Ascending aorta (tissue), 2 donors: ENCODE results near the gene METTL27. TPM values are rescaled to one million over a fixed set of nuclear protein-coding genes. Genes with fewer than 3 reads are reported as not detected.

Experiments used
- DNase-seq, 2 donors: peaks; one replicate each; pipeline ENCODE4 v3.0.0-alpha.2; 2019; ENCODE audit warnings: low spot score in 2 of 2
- H3K27ac ChIP-seq, 2 donors: fragments of 200-600 bp; sonication (generic); one replicate each; pipeline ENCODE4 v1.5.1; 2016 to 2017; ENCODE audit warnings: mild to moderate bottlenecking in 1 of 2
- H3K27me3 ChIP-seq: fragments of 200-600 bp; sonication (generic); one replicate; pipeline ENCODE4 v1.5.1; 2017
- H3K36me3 ChIP-seq, 2 donors: fragments of 200-600 bp; sonication (generic); one replicate each; pipeline ENCODE4 v1.5.1; 2016
- H3K4me1 ChIP-seq, 2 donors: fragments of 200-600 bp; sonication (generic); one replicate each; pipeline ENCODE4 v1.5.1; 2016 to 2017; ENCODE audit warnings: mild to moderate bottlenecking in 1 of 2
- H3K4me3 ChIP-seq, 2 donors: fragments of 200-600 bp; sonication (generic); one replicate each; pipeline ENCODE4 v1.5.1; 2016 to 2017; ENCODE audit warnings: mild to moderate bottlenecking in 1 of 2
- H3K9me3 ChIP-seq, 2 donors: fragments of 200-600 bp; sonication (generic); one replicate each; pipeline ENCODE4 v1.5.1; 2016
- intact Hi-C: fragments of 100-400 bp; cut with DNase I; formaldehyde crosslinking; loops from one replicate; pipeline ENCODE4 v1.15.1; 2023
- total RNA-seq: library from RNA; depleted of rRNA; stranded (reverse); fragments of >200 nt; gene quantifications from one replicate; pipeline ENCODE4 v1.1.0, GENCODE V29; 2016
- TF ChIP-seq, protein P1 (sequence below), 3 experiments: fragments of 200-600 bp in 2 of 3; fragments of 450-650 bp in 1 of 3; sonication (generic) in 2 of 3; IDR thresholded peaks; one replicate each; pipeline ENCODE4 v1.5.1; 2016 to 2019; ENCODE audit warnings: antibody characterized with exemption in 3 of 3, mild to moderate bottlenecking in 1 of 3, moderate library complexity in 1 of 3

Gene METTL27, protein sequence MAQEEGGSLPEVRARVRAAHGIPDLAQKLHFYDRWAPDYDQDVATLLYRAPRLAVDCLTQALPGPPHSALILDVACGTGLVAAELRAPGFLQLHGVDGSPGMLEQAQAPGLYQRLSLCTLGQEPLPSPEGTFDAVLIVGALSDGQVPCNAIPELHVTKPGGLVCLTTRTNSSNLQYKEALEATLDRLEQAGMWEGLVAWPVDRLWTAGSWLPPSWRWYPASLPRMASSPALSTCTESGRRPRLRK
- not detected for total RNA-seq

DNA sequence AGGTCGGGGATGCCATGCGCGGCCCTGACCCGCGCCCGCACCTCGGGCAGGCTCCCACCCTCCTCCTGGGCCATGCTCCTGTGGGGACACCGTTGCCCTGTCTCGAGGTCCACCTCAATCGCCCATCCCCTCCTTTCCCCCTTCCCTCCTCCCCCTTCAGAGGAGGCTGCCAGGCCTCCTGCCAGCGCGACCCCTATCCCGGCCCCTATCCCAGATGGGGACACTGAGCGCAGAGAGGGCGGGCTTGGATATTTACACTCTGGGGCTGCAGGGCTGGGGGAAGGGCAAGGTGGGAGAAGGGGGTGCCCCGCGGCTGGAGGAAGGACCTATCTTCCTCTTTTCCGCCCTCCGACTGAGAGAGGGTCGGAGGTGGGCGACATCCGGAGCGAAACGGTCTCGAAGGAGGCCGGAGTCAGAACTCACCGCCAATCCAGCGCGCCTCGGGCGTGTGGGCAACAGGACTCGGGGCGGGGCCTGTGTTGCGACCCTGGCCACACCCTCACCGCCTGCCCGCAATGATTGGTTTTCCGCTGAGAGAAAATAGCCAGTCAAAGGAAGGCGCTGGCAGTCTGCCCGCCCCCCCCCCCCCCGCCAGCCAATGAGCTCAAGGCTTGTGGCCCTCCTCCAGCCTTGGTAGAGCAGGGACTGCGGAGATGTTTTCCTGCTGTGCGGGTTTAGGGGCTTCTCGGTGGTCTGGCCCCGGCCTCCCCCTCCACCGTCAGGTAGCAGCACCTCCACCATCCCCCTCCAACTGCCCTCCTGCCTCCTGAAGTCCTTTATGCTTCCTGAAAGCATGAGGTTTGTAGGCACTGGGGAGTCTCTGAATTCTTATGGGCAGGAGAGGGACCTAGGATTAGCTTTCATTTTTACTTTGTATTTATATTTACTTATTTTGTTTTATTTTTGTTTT is at the start of gene METTL27:
TSS of gene METTL27 (minus strand) at position 450 of the 910 bp plus-strand sequence. CDS start at position 74, 376 bp downstream.
- DNase-seq = peak; percentile 85 to 97
- intact Hi-C loops = loop anchor here (1.0 kb wide), 1 partner anchor 9 kb away; no protein-coding TSS in a partner anchor
- TF ChIP-seq, protein P1, sequence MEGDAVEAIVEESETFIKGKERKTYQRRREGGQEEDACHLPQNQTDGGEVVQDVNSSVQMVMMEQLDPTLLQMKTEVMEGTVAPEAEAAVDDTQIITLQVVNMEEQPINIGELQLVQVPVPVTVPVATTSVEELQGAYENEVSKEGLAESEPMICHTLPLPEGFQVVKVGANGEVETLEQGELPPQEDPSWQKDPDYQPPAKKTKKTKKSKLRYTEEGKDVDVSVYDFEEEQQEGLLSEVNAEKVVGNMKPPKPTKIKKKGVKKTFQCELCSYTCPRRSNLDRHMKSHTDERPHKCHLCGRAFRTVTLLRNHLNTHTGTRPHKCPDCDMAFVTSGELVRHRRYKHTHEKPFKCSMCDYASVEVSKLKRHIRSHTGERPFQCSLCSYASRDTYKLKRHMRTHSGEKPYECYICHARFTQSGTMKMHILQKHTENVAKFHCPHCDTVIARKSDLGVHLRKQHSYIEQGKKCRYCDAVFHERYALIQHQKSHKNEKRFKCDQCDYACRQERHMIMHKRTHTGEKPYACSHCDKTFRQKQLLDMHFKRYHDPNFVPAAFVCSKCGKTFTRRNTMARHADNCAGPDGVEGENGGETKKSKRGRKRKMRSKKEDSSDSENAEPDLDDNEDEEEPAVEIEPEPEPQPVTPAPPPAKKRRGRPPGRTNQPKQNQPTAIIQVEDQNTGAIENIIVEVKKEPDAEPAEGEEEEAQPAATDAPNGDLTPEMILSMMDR (IDR thresholded peaks at IDR 0.05) = no peak
- Histone ChIP-seq H3K27me3 (no peaks in the 10 kb centered on the region), H3K4me1 (peaks cover 0 to 5% of the 10 kb centered on the region in 2 donors), H3K36me3 (no peaks in the 10 kb centered on the region), H3K9me3 (no peaks in the 10 kb centered on the region), H3K4me3 (peak within 1 kb of the TSS; percentile 66 to 89), H3K27ac (peak within 1 kb of the TSS; percentile 54 to 68)

DNA sequence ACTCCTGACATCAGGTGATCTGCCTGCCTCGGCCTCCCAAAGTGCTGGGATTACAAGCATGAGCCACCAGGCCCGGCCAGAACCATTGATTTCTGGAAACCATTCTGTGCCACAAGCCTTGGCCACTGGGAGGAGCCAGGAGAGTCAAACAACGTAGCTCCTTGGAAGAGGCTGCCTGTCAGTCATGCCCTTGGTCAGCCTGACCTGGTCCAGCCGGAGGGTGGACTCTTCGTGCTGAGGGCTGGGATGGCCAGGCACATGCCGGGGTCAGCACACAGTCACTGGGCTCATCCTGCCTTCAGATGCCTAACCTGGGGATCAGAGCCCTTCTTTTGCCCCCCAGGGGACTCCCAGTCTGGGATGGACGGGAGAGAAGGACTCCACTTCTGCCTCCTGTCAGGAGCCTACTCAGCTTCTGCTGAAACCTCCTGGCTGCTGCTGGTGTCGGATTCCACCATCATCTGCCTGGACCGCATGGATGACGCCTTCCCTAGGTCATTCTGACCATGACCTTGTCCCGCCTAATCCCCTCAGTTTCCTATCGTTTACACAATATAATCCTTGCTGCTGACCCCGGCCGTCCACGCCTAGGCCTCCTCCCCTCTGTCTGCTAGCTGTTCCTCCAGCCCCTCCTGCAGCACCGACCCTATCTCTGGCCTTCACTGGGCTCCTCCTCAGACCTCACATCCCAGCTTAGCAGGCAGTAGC is 49.0 kb upstream of the METTL27 start:
- Histone ChIP-seq H3K4me1 (peaks cover 18 to 46% of the 10 kb centered on the region in 2 donors), H3K36me3 (no peaks in the 10 kb centered on the region), H3K27ac (peak overlapping the region; percentile 93 to 97), H3K4me3 (no peak overlapping the region), H3K27me3 (no peaks in the 10 kb centered on the region), H3K9me3 (no peaks in the 10 kb centered on the region)
- intact Hi-C loops = no loop called here
- TF ChIP-seq, protein P1 (IDR thresholded peaks at IDR 0.05) = peak in 1 of 3 experiments; percentile 13
- DNase-seq = peak in 1 of 2 donors; percentile 77

DNA sequence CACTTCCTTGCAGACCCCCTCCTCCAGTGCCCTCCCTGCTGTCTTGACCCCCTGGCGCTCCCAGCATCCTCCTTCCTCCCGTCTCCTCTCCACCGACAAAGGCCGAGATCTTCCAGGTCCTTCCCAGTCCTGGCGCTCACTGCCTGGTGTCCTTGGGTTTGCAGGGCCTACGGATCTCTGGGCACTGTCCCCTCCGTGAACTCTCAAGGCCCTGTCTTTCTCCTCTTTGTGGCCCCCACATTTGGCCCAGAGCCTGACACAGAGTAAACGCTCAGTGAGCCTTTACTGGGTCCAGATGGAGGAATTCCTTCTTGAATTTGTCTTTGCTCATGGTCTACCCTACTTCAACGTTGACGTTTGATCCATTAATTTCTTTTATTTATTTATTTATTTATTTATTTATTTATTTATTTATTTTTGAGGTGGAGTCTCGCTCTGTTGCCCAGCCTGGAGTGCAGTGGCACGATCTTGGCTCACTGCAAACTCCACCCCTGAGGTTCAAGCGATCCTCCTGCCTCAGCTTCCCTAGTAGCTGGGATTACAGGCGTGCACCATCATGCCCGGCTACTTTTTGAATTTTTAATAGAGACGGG is 48.3 kb upstream of the METTL27 start:
- no peaks in the 10 kb centered on the region for H3K36me3 ChIP-seq
- no peaks in the 10 kb centered on the region for H3K27me3 ChIP-seq
- intact Hi-C loops = no loop called here
- no peaks in the 10 kb centered on the region for H3K9me3 ChIP-seq
- peak overlapping the region; percentile 93 to 97 for H3K27ac ChIP-seq
- TF ChIP-seq, protein P1 (IDR thresholded peaks at IDR 0.05) = no peak
- peak in 1 of 2 donors; percentile 63 for DNase-seq
- no peak overlapping the region for H3K4me3 ChIP-seq
- peaks cover 21 to 44% of the 10 kb centered on the region in 2 donors for H3K4me1 ChIP-seq

DNA sequence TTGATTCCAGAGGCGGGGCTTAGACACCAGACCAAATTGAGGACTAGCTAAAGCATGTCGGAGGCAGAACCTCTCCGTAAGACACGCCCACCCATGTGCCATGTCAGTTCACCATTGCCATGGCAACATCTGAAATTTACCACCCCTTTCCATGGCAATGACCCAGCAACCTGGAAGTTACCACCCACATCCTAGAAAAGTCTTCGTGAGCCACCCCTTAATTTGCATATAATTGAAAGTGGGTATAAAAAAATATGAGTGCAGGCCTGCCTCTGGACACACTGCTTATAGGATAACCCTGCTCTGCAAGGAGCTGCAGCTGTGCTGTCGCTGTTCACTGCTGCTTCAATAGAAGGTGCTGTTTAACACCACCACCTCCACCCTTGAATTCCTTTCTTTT is 46.6 kb upstream of the METTL27 start:
- Histone ChIP-seq H3K4me3 (no peak overlapping the region), H3K36me3 (no peaks in the 10 kb centered on the region), H3K27ac (peak overlapping the region; percentile 85 to 97), H3K4me1 (peaks cover 21 to 33% of the 10 kb centered on the region in 2 donors), H3K9me3 (no peaks in the 10 kb centered on the region), H3K27me3 (no peaks in the 10 kb centered on the region)
- TF ChIP-seq, protein P1 (IDR thresholded peaks at IDR 0.05) = no peak
- DNase-seq = no peak
- intact Hi-C loops = no loop called here

DNA sequence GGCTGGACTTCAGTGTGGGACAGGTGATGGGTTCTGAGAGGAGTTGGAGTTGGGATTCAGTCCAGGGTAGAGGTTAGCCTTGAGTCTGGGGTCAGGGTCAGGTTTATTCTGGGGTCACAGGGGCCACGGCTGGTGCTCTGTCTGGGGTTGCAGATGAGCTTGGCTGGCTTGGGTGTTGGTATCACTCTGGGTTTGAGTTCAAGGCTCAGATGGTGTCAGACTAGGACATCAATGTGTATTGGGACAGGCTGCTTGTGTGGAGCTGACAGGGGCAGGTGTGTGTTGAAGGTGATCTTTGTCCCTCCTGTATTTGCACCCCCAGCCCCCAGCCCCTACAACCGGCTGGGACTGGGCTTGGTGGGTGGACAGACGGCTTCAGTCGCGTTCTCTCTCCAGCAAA is 45.4 kb upstream of the METTL27 start:
- intact Hi-C loops = no loop called here
- peaks cover 11 to 21% of the 10 kb centered on the region in 2 donors for H3K4me1 ChIP-seq

More for the DNA sequence above, 45.4 kb upstream of the METTL27 start:
- TF ChIP-seq, protein P1 (IDR thresholded peaks at IDR 0.05) = no peak
- Histone ChIP-seq H3K36me3 (no peaks in the 10 kb centered on the region), H3K27ac (peak overlapping the region; percentile 85 to 92), H3K4me3 (no peak overlapping the region), H3K9me3 (no peaks in the 10 kb centered on the region), H3K27me3 (no peaks in the 10 kb centered on the region)
- no peak for DNase-seq
